DMS79 treated with DMSO at 0.1 percent for 48 hours (cell line): ENCODE results near the gene USP48.
"Not testable (repeated sequence)": the region's sequence is repeated elsewhere in the genome, so short reads cannot be mapped to it uniquely, and the experiment has no call there.

Source experiments
- DNase-seq: peaks from one replicate; lab custom pipeline; 2025; lab: John Stamatoyannopoulos, UW

USP48 gene

GRCh38 chr1:21634806-21635535 lies 148.0 kb downstream of the USP48 start:
- no peak for DNase-seq

- DNase-seq = no peak
Measured at GRCh38 chr1:21633992-21634805, 148.8 kb downstream of the USP48 start.

DNA sequence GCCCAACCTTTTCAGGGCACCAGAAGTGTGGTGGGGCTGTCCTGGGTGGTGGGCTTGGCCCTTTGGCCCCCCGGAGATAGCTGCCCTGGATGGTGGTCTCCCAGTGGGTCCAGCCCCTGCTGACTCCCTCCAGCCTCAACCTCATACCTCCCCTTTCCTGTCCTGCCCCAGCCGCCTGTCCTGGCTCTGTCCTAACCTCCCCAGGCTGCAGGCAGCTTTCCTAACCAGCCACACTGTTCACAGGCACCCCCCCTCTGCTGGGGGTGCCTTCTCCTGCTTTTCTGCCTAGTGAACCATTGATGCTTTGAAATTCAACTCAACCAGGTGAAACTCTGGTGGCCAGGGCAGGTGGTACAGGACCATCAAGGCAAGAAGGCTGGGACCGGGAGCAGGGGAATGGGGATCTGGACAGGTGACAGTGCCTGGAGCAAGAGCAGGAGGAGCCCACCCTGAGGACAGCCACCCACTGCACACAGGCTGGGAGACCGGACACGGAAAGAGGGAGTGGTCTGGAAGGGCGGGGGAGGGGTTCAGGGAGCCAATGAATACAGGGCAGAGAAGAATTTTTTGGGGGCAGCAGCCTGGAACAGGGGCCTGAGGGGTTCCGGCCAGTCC lies 149.7 kb downstream of the USP48 start:
- DNase-seq = no peak

DNA sequence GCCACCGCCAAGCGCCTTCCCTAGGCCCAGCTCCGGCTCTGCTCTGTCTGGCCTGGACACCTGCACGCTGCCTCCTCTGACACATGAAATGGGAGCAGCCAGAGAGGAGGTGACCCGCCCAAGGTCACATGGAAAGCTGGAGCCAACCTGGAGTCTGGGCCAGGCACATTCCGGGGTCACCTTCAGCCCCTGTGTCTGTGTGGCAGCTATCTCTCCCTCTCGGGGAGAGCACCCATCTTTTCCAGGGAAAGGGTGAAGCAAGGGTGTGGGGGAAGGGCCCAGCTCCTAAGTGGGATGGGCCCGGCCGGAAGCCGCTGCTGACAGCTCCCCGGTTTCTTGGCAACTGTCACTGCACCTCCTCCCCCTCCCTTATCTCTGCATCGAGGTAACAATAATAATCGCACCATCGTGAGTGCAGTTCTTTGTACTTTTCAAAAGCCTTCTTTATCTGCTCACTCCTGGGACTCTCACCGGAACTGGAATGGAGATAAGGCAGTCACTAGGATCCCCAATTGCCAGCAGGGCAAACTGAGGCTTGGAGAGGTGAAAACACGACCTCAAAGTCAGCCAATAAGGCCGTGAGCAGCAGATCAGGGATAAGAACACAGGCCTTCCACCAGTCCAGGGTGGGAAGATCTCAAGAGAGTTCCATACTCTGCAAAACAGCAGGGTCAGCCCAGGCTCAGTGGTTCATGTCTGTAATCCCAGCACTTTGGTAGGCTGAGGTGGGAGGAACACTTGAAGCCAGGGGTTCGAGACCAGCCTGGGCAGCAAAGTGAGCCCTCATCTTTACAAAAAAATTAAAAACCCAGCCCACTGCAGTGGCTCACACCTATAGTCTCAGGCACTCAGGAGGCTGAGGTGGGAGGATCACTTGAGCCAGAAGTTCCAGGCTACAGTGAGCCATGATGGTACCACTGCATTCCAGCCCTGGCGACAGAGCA lies 150.7 kb downstream of the USP48 start:
- DNase-seq = no peak

DNA sequence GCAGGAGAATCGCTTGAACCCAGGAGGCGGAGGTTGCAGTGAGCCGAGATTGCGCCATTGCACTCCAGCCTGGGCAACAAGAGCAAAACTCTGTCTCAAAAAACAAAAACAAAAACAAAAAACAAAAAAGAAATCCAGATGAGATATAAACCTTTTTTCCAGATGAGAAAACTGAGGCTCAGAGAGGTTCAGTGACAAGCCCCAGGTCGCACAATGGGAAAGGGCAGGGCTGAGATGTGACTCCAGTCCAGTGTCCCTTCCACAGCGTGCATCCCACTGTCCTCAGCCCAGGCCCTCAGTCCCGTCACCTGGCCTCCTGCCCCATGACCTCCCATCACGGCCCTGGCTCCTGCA lies 151.4 kb downstream of the USP48 start:
- not testable (repeated sequence) for DNase-seq

GRCh38 chr1:21630571-21631343 lies 152.2 kb downstream of the USP48 start:
- DNase-seq = no peak

- no peak for DNase-seq
Measured at GRCh38 chr1:21629971-21630370, 153.0 kb downstream of the USP48 start.

DNA sequence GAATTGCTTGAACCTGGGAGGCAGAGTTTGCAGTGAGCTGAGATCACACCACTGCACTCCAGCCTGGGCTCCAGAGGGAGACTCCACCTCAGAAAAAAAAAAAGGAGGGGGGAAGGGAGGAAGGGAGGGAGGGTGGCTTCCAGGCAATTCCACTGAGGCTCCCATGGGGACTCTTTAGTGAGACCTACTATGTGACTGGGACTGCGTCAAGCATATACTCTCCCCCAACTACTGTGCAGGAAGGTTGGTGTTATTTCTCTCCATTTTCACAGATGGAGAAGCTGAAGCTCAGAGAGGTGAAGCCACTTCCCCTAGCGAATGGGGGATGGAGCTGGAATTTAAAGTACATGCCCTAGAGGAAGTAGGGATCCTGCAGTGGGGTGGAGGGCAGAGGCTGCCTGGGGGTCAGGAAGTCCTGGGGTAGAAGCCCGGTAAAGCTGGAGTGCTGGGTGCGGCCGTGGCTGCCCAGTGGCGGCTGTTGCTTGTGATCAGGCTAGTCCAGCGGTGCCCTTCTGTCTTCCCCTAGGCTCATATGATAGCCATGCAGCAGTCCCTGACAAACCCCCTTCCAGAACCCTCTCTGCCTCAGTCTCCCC lies 154.1 kb downstream of the USP48 start:
- DNase-seq = no peak
